Measurements from ENCODE around the gene MPHOSPH10. TPM values are rescaled to one million over a fixed set of nuclear protein-coding genes. Genes with fewer than 3 reads are reported as not detected.

The MPHOSPH10 gene
- total and polyA plus RNA-seq, 4 donors = 16.8 to 40.6 (median 25.0) TPM

GRCh38 chr2:71126957-71127356 lies 3.5 kb upstream of the MPHOSPH10 start:
- ATAC-seq (ENCODE audit: insufficient read depth, low FRiP score) = no peak
- peaks cover 2 to 14% (median 7%) of the 10 kb centered on the region in 5 donors for H3K4me1 ChIP-seq (ENCODE audit: control insufficient read depth in 5 of 5, insufficient read depth in 5 of 5, low read length in 5 of 5)
- no peak for DNase-seq
- H3K27me3 ChIP-seq (ENCODE audit: control insufficient read depth in 3 of 3, insufficient read depth in 3 of 3, low read length in 2 of 3) = no peaks in the 10 kb centered on the region
- H3K36me3 ChIP-seq (ENCODE audit: control insufficient read depth in 4 of 4, insufficient read depth in 4 of 4, low read length in 4 of 4) = peaks cover 3 to 9% (median 3%) of the 10 kb centered on the region in 4 donors
- H3K4me3 ChIP-seq = no peak overlapping the region
- H3K9ac ChIP-seq (ENCODE audit: insufficient read depth in 1 of 2, low read length in 2 of 2) = no peak overlapping the region
- TF ChIP-seq, protein P1, sequence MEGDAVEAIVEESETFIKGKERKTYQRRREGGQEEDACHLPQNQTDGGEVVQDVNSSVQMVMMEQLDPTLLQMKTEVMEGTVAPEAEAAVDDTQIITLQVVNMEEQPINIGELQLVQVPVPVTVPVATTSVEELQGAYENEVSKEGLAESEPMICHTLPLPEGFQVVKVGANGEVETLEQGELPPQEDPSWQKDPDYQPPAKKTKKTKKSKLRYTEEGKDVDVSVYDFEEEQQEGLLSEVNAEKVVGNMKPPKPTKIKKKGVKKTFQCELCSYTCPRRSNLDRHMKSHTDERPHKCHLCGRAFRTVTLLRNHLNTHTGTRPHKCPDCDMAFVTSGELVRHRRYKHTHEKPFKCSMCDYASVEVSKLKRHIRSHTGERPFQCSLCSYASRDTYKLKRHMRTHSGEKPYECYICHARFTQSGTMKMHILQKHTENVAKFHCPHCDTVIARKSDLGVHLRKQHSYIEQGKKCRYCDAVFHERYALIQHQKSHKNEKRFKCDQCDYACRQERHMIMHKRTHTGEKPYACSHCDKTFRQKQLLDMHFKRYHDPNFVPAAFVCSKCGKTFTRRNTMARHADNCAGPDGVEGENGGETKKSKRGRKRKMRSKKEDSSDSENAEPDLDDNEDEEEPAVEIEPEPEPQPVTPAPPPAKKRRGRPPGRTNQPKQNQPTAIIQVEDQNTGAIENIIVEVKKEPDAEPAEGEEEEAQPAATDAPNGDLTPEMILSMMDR (IDR thresholded peaks at IDR 0.05; ENCODE audit: control extremely low read depth, extremely low read depth) = no peak
- WGBS, 2 donors = 80 to 94% methylated on average over 3 of the region's 3 CpGs
- H3K9me3 ChIP-seq (ENCODE audit: control insufficient read depth in 4 of 4, insufficient read depth in 3 of 4, low read length in 3 of 4) = no peaks in the 10 kb centered on the region
- no peak overlapping the region for H3K27ac ChIP-seq (ENCODE audit: low read depth in 1 of 2, low read length in 1 of 2)

- Histone ChIP-seq H3K4me1 (ENCODE audit: control insufficient read depth in 5 of 5, insufficient read depth in 5 of 5, low read length in 5 of 5) (peaks cover 2 to 16% (median 11%) of the 10 kb centered on the region in 5 donors), H3K9ac (ENCODE audit: insufficient read depth in 1 of 2, low read length in 2 of 2) (peak overlapping the region in 1 of 2 donors; percentile 45), H3K4me3 (peak overlapping the region; percentile 93), H3K36me3 (ENCODE audit: control insufficient read depth in 4 of 4, insufficient read depth in 4 of 4, low read length in 4 of 4) (peaks cover 0 to 4% (median 1%) of the 10 kb centered on the region in 4 donors), H3K27ac (ENCODE audit: low read depth in 1 of 2, low read length in 1 of 2) (peak overlapping the region; percentile 73 to 99), H3K9me3 (ENCODE audit: control insufficient read depth in 4 of 4, insufficient read depth in 3 of 4, low read length in 3 of 4) (no peaks in the 10 kb centered on the region), H3K27me3 (ENCODE audit: control insufficient read depth in 3 of 3, insufficient read depth in 3 of 3, low read length in 2 of 3) (no peaks in the 10 kb centered on the region)
- DNase-seq (peak in 2 of 3 donors; percentile 20 to 21), ATAC-seq (ENCODE audit: insufficient read depth, low FRiP score) (peak; percentile 31)
- WGBS, 2 donors = 2 to 3% methylated on average over 18 of the region's 18 CpGs
- TF ChIP-seq, protein P1 (IDR thresholded peaks at IDR 0.05; ENCODE audit: control extremely low read depth, extremely low read depth) = no peak
Observed at GRCh38 chr2:71129114-71129901, 1.1 kb upstream of the MPHOSPH10 start.

DNA sequence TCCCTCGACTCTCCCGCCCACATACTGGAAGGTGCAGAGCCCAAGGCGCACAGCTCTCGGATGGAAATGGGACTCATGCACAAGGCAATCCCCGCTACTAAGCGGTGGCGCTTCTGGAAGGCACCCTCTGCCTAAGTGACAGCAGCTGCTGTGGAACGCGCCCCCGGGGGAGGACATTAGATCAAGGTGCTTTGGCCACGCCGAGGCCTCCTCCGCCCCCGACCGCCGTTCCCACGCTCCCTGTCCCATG lies 607 bp upstream of the MPHOSPH10 start:
- TF ChIP-seq, protein P1 (IDR thresholded peaks at IDR 0.05; ENCODE audit: control extremely low read depth, extremely low read depth) = no peak
- ATAC-seq (ENCODE audit: insufficient read depth, low FRiP score) (no peak), DNase-seq (no peak)
- Histone ChIP-seq H3K9ac (ENCODE audit: insufficient read depth in 1 of 2, low read length in 2 of 2) (peak overlapping the region in 1 of 2 donors; percentile 45), H3K4me3 (peak overlapping the region; percentile 93), H3K27ac (ENCODE audit: low read depth in 1 of 2, low read length in 1 of 2) (peak overlapping the region; percentile 73 to 99), H3K9me3 (ENCODE audit: control insufficient read depth in 4 of 4, insufficient read depth in 3 of 4, low read length in 3 of 4) (no peaks in the 10 kb centered on the region), H3K4me1 (ENCODE audit: control insufficient read depth in 5 of 5, insufficient read depth in 5 of 5, low read length in 5 of 5) (peaks cover 2 to 16% (median 11%) of the 10 kb centered on the region in 5 donors), H3K27me3 (ENCODE audit: control insufficient read depth in 3 of 3, insufficient read depth in 3 of 3, low read length in 2 of 3) (no peaks in the 10 kb centered on the region), H3K36me3 (ENCODE audit: control insufficient read depth in 4 of 4, insufficient read depth in 4 of 4, low read length in 4 of 4) (peaks cover 2 to 6% (median 3%) of the 10 kb centered on the region in 4 donors)
- WGBS, 2 donors = 0 to 1% methylated on average over 17 of the region's 17 CpGs
